Keratinocyte (primary cell): Measurements from ENCODE around the gene F10. TPM values are rescaled to one million over a fixed set of nuclear protein-coding genes. Genes with fewer than 3 reads are reported as not detected.

Experiments used
- DNase-seq: peaks from one replicate; pipeline ENCODE4 v3.0.0-alpha.2; 2011; ENCODE audit warnings: low read depth, missing footprints, low spot score
- FAIRE-seq: peaks from 2 replicates; lab custom pipeline; 2011; peaks lifted over from hg19 to GRCh38; lab: Jason Lieb, UNC
- H2AFZ ChIP-seq: 2 replicates; pipeline ENCODE4 v1.6.0; 2012; ENCODE audit warnings: low read length, control low read depth, inconsistent platforms; ENCODE audit not compliant: control insufficient read depth
- H3K27ac ChIP-seq: 2 replicates; pipeline ENCODE4 v1.5.1; 2011; ENCODE audit warnings: low read length; ENCODE audit not compliant: control insufficient read depth, insufficient read depth
- H3K27me3 ChIP-seq: 3 replicates; pipeline ENCODE4 v1.6.0; 2011; ENCODE audit warnings: low read length; ENCODE audit not compliant: control insufficient read depth, insufficient read depth; ENCODE audit errors: extremely low read depth
- H3K36me3 ChIP-seq, 2 experiments: 2 replicates in 1 of 2; 3 replicates in 1 of 2; pipeline ENCODE4 v1.5.1; 2011; ENCODE audit warnings: low read length in 2 of 2, mild to moderate bottlenecking in 1 of 2; ENCODE audit not compliant: control insufficient read depth in 2 of 2, insufficient read depth in 2 of 2; ENCODE audit errors: extremely low read depth in 1 of 2
- H3K4me1 ChIP-seq: 3 replicates; pipeline ENCODE4 v1.5.1; 2011; ENCODE audit warnings: low read length; ENCODE audit not compliant: control insufficient read depth, insufficient read depth; ENCODE audit errors: extremely low read depth
- H3K4me2 ChIP-seq: 3 replicates; pipeline ENCODE4 v1.6.0; 2011; ENCODE audit warnings: low read depth, low read length; ENCODE audit not compliant: control insufficient read depth, insufficient read depth; ENCODE audit errors: extremely low read depth
- H3K4me3 ChIP-seq, 3 experiments: fragments of 200-600 bp in 1 of 3; sonication (generic) in 1 of 3; 2 replicates in 2 of 3; 3 replicates in 1 of 3; pipeline ENCODE4 v1.5.1; 2011 to 2016; ENCODE audit warnings: low read length in 3 of 3, mild to moderate bottlenecking in 3 of 3, control low read depth in 2 of 3, inconsistent platforms in 1 of 3, low read depth in 1 of 3, mixed read lengths in 1 of 3, mixed run types in 1 of 3, moderate library complexity in 1 of 3; ENCODE audit not compliant: control insufficient read depth in 2 of 3, insufficient read depth in 2 of 3; ENCODE audit errors: extremely low read depth in 1 of 3
- H3K79me2 ChIP-seq: 2 replicates; pipeline ENCODE4 v1.6.0; 2012; ENCODE audit warnings: low read length; ENCODE audit not compliant: control insufficient read depth, insufficient read depth
- H3K9ac ChIP-seq: 3 replicates; pipeline ENCODE4 v1.6.0; 2011; ENCODE audit warnings: low read length; ENCODE audit not compliant: control insufficient read depth, insufficient read depth; ENCODE audit errors: extremely low read depth
- H3K9me1 ChIP-seq: 3 replicates; pipeline ENCODE4 v1.6.0; 2011; ENCODE audit warnings: low read length; ENCODE audit not compliant: control insufficient read depth, insufficient read depth; ENCODE audit errors: extremely low read depth
- H3K9me3 ChIP-seq: 2 replicates; pipeline ENCODE4 v1.5.1; 2012; ENCODE audit warnings: low read depth, low read length; ENCODE audit not compliant: control insufficient read depth
- H4K20me1 ChIP-seq: 3 replicates; pipeline ENCODE4 v1.6.0; 2011; ENCODE audit warnings: low read length; ENCODE audit not compliant: control insufficient read depth, insufficient read depth; ENCODE audit errors: extremely low read depth
- CTCF ChIP-seq, 3 experiments: IDR thresholded peaks in 1 of 3; conservative IDR thresholded peaks in 1 of 3; optimal IDR thresholded peaks in 1 of 3; 2 replicates in 2 of 3; 3 replicates in 1 of 3; pipeline versions ENCODE3 to v1.5.1; 2011; ENCODE audit warnings: low read length in 3 of 3, mild to moderate bottlenecking in 3 of 3, moderate library complexity in 2 of 3, control low read depth in 1 of 3, inconsistent platforms in 1 of 3; ENCODE audit not compliant: insufficient read depth in 2 of 3; ENCODE audit errors: extremely low read depth in 1 of 3
- EZH2 ChIP-seq: IDR thresholded peaks from one replicate; pipeline ENCODE4 v1.6.1; 2012; ENCODE audit warnings: inconsistent platforms, mild to moderate bottlenecking, low read length, moderate library complexity
- dilution Hi-C: fragments of 300-500 bp; cut with MboI; formaldehyde crosslinking; loops from one replicate; pipeline ENCODE4 v1.7.0; 2020; ENCODE audit warnings: low sequenced_read_pairs; ENCODE audit not compliant: extremely low pct_ligation_motif_present
- polyA plus RNA-seq, 5 experiments: library from polyadenylated mRNA; depleted of rRNA in 3 of 5; stranded (reverse) in 3 of 5; stranded (forward) in 1 of 5; unstranded in 1 of 5; fragments of >200 nt; gene quantifications; 1 replicate in 1 of 5; 2 replicates in 3 of 5; 3 replicates in 1 of 5; pipeline versions ENCODE4 v1.2.1 to v1.2.3, GENCODE V29; 2011 to 2012; ENCODE audit warnings: missing spikeins in 2 of 5, low read depth in 1 of 5, low replicate concordance in 1 of 5

Gene F10
- polyA plus RNA-seq, 1 donor (not counting 4 experiments of a cell fraction or from before 2014, with no cell fraction given) = not detected

- dilution Hi-C loops = no loop called here
- FAIRE-seq = no peak
- no peaks in the 10 kb centered on the region for H3K36me3 ChIP-seq
- H3K4me1 ChIP-seq = no peaks in the 10 kb centered on the region
- no peak overlapping the region for H3K4me3 ChIP-seq
- no peak overlapping the region for H3K9ac ChIP-seq
- no peak overlapping the region for H2AFZ ChIP-seq
- no peaks in the 10 kb centered on the region for H3K9me1 ChIP-seq
- TF ChIP-seq EZH2 (no peak), CTCF (optimal IDR thresholded peaks at IDR 0.05 in 1 of 3, IDR thresholded peaks at IDR 0.05 in 1 of 3, conservative IDR thresholded peaks at IDR 0.05 in 1 of 3; ENCODE audit: extremely low read depth in 1 of 3, insufficient read depth in 2 of 3, low read length in 3 of 3) (no peak)
- peaks cover 2% of the 10 kb centered on the region for H3K27me3 ChIP-seq
- no peaks in the 10 kb centered on the region for H3K79me2 ChIP-seq
- no peaks in the 10 kb centered on the region for H3K9me3 ChIP-seq
- no peak overlapping the region for H3K4me2 ChIP-seq
- H4K20me1 ChIP-seq = no peaks in the 10 kb centered on the region
- H3K27ac ChIP-seq = no peak overlapping the region
- no peak for DNase-seq
These were observed 1.2 kb upstream of the F10 start for GRCh38 chr13:113121183-113121927.

DNA sequence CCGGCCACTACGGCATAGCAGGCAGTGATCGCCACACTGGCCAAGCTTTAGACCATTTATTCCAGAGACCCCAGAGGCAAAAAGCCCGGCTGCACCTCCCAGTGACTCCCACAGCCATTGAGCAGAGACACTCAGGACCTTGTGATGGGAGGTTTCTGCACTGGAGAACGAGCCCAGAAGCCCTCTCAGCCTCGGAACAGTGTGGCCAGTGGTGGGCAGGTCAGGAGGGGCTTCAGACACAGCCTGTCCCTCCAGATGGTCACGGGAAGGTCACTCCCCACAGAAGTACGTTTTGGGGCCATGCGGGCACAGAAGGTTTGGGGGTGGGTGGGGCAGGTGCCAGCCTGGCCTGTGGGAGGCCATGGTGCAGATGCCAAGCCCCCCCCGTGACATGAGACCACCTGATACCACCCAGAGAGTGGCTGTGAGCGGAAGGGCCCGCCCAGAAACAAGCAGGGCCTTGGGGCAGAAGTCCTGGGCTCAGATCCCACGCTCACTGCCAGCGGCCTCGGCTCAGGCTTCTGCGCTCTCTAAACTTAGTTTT is 599 bp upstream of the F10 start:
- H3K4me2 ChIP-seq = no peak overlapping the region
- H2AFZ ChIP-seq = no peak overlapping the region
- peaks cover 2% of the 10 kb centered on the region for H3K27me3 ChIP-seq
- TF ChIP-seq EZH2 = no peak
- no peak for TF ChIP-seq CTCF (optimal IDR thresholded peaks at IDR 0.05 in 1 of 3, IDR thresholded peaks at IDR 0.05 in 1 of 3, conservative IDR thresholded peaks at IDR 0.05 in 1 of 3; ENCODE audit: extremely low read depth in 1 of 3, insufficient read depth in 2 of 3, low read length in 3 of 3)
- H3K4me3 ChIP-seq = no peak overlapping the region
- no peaks in the 10 kb centered on the region for H3K79me2 ChIP-seq
- no peaks in the 10 kb centered on the region for H4K20me1 ChIP-seq
- no peak overlapping the region for H3K27ac ChIP-seq
- H3K9me3 ChIP-seq = no peaks in the 10 kb centered on the region
- no peaks in the 10 kb centered on the region for H3K4me1 ChIP-seq
- DNase-seq (no peak), FAIRE-seq (no peak)
- H3K9ac ChIP-seq = no peak overlapping the region
- no peaks in the 10 kb centered on the region for H3K9me1 ChIP-seq
- no peaks in the 10 kb centered on the region for H3K36me3 ChIP-seq
- dilution Hi-C loops = no loop called here
